Measurements from ENCODE around the gene LDHD. TPM values are rescaled to one million over a fixed set of nuclear protein-coding genes. Genes with fewer than 3 reads are reported as not detected.

LDHD gene
- total and polyA plus RNA-seq, 2 donors: 0.99 to 1.6 TPM

GRCh38 chr16:75110637-75111513, 5.7 kb downstream of the LDHD start:
- Histone ChIP-seq H3K4me1 (ENCODE audit: control insufficient read depth in 2 of 2, insufficient read depth in 2 of 2, low read length in 2 of 2) (peaks cover 68 to 88% of the 10 kb centered on the region in 2 donors), H3K27me3 (ENCODE audit: control insufficient read depth in 2 of 2, insufficient read depth in 1 of 2, low read length in 1 of 2) (no peaks in the 10 kb centered on the region), H3K9me3 (ENCODE audit: control insufficient read depth in 2 of 2, insufficient read depth in 1 of 2, low read length in 1 of 2) (peaks cover 0 to 13% of the 10 kb centered on the region in 2 donors), H3K36me3 (ENCODE audit: control insufficient read depth in 2 of 2, insufficient read depth in 2 of 2, low read length in 1 of 2) (peaks cover 11 to 29% of the 10 kb centered on the region in 2 donors), H3K27ac (ENCODE audit: low read depth in 1 of 2, low read length in 1 of 2) (peak overlapping the region; percentile 84 to 91), H3K4me3 (ENCODE audit: low read length in 2 of 2) (peak overlapping the region in 1 of 2 donors; percentile 25)
- peak; percentile 80 to 96 (median 86) for DNase-seq (ENCODE audit: low read depth in 6 of 9, low spot score in 9 of 9)
- WGBS: 15% methylated on average over 28 of the region's 28 CpGs

DNA sequence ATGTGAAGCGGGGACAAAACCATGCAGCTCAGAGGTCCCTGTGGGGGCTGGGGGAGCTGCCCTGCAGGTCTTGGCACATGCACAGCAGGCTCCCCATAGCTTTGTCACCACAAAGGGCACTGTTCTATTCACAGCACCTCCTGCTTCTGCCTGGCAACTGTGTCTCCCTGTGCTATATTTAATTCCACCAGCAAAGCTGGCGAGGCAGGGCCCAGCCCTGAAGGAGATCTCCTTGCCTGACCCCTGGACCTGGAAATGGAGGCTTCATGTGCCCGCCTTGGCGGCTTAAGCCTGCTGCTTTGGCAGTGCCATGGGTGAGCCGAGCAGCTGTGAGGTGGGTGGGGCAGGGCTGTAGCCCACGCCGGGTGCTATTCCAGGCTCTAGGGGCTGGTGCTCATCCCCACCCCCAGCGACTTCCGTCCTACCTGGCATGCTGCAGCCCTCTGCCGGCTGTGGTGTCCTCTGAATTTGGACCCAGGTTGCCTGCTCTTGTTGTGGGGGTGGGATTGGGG, 6.8 kb downstream of the LDHD start:
- Histone ChIP-seq H3K4me3 (ENCODE audit: low read length in 2 of 2) (no peak overlapping the region), H3K27ac (ENCODE audit: low read depth in 1 of 2, low read length in 1 of 2) (peak overlapping the region; percentile 86 to 91), H3K36me3 (ENCODE audit: control insufficient read depth in 2 of 2, insufficient read depth in 2 of 2, low read length in 1 of 2) (peaks cover 15 to 40% of the 10 kb centered on the region in 2 donors), H3K9me3 (ENCODE audit: control insufficient read depth in 2 of 2, insufficient read depth in 1 of 2, low read length in 1 of 2) (peaks cover 0 to 4% of the 10 kb centered on the region in 2 donors), H3K27me3 (ENCODE audit: control insufficient read depth in 2 of 2, insufficient read depth in 1 of 2, low read length in 1 of 2) (no peaks in the 10 kb centered on the region), H3K4me1 (ENCODE audit: control insufficient read depth in 2 of 2, insufficient read depth in 2 of 2, low read length in 2 of 2) (peaks cover 72 to 94% of the 10 kb centered on the region in 2 donors)
- 19% methylated on average over 10 of the region's 10 CpGs for WGBS
- DNase-seq (ENCODE audit: low read depth in 6 of 9, low spot score in 9 of 9): peak in 1 of 9 donors; percentile 67

GRCh38 chr16:75108792-75109731, 7.5 kb downstream of the LDHD start:
- peaks cover 15 to 47% of the 10 kb centered on the region in 2 donors for H3K36me3 ChIP-seq (ENCODE audit: control insufficient read depth in 2 of 2, insufficient read depth in 2 of 2, low read length in 1 of 2)
- H3K27ac ChIP-seq (ENCODE audit: low read depth in 1 of 2, low read length in 1 of 2): peak overlapping the region; percentile 86 to 91
- H3K27me3 ChIP-seq (ENCODE audit: control insufficient read depth in 2 of 2, insufficient read depth in 1 of 2, low read length in 1 of 2): no peaks in the 10 kb centered on the region
- DNase-seq (ENCODE audit: low read depth in 6 of 9, low spot score in 9 of 9): peak in 2 of 9 donors; percentile 69 to 83
- WGBS: 44% methylated on average over 27 of the region's 27 CpGs
- peaks cover 72 to 99% of the 10 kb centered on the region in 2 donors for H3K4me1 ChIP-seq (ENCODE audit: control insufficient read depth in 2 of 2, insufficient read depth in 2 of 2, low read length in 2 of 2)
- peaks cover 0 to 2% of the 10 kb centered on the region in 2 donors for H3K9me3 ChIP-seq (ENCODE audit: control insufficient read depth in 2 of 2, insufficient read depth in 1 of 2, low read length in 1 of 2)
- no peak overlapping the region for H3K4me3 ChIP-seq (ENCODE audit: low read length in 2 of 2)

GRCh38 chr16:75107505-75107904, 9.1 kb downstream of the LDHD start:
- Histone ChIP-seq H3K36me3 (ENCODE audit: control insufficient read depth in 2 of 2, insufficient read depth in 2 of 2, low read length in 1 of 2) (peaks cover 17 to 55% of the 10 kb centered on the region in 2 donors), H3K4me3 (ENCODE audit: low read length in 2 of 2) (no peak overlapping the region), H3K9me3 (ENCODE audit: control insufficient read depth in 2 of 2, insufficient read depth in 1 of 2, low read length in 1 of 2) (no peaks in the 10 kb centered on the region), H3K27ac (ENCODE audit: low read depth in 1 of 2, low read length in 1 of 2) (peak overlapping the region; percentile 64 to 91), H3K4me1 (ENCODE audit: control insufficient read depth in 2 of 2, insufficient read depth in 2 of 2, low read length in 2 of 2) (peaks cover 64 to 89% of the 10 kb centered on the region in 2 donors), H3K27me3 (ENCODE audit: control insufficient read depth in 2 of 2, insufficient read depth in 1 of 2, low read length in 1 of 2) (no peaks in the 10 kb centered on the region)
- no peak for DNase-seq (ENCODE audit: low read depth in 6 of 9, low spot score in 9 of 9)
- WGBS: 95% methylated on average over 10 of the region's 10 CpGs

- no peaks in the 10 kb centered on the region for H3K9me3 ChIP-seq (ENCODE audit: control insufficient read depth in 2 of 2, insufficient read depth in 1 of 2, low read length in 1 of 2)
- H3K4me3 ChIP-seq (ENCODE audit: low read length in 2 of 2): no peak overlapping the region
- H3K27ac ChIP-seq (ENCODE audit: low read depth in 1 of 2, low read length in 1 of 2): peak overlapping the region; percentile 64 to 76
- no peak for DNase-seq (ENCODE audit: low read depth in 6 of 9, low spot score in 9 of 9)
- peaks cover 65 to 89% of the 10 kb centered on the region in 2 donors for H3K4me1 ChIP-seq (ENCODE audit: control insufficient read depth in 2 of 2, insufficient read depth in 2 of 2, low read length in 2 of 2)
- WGBS: 77% methylated on average over 20 of the region's 20 CpGs
- H3K27me3 ChIP-seq (ENCODE audit: control insufficient read depth in 2 of 2, insufficient read depth in 1 of 2, low read length in 1 of 2): no peaks in the 10 kb centered on the region
- H3K36me3 ChIP-seq (ENCODE audit: control insufficient read depth in 2 of 2, insufficient read depth in 2 of 2, low read length in 1 of 2): peaks cover 20 to 62% of the 10 kb centered on the region in 2 donors
These were observed 10.0 kb downstream of the LDHD start for GRCh38 chr16:75106351-75107274.

DNA sequence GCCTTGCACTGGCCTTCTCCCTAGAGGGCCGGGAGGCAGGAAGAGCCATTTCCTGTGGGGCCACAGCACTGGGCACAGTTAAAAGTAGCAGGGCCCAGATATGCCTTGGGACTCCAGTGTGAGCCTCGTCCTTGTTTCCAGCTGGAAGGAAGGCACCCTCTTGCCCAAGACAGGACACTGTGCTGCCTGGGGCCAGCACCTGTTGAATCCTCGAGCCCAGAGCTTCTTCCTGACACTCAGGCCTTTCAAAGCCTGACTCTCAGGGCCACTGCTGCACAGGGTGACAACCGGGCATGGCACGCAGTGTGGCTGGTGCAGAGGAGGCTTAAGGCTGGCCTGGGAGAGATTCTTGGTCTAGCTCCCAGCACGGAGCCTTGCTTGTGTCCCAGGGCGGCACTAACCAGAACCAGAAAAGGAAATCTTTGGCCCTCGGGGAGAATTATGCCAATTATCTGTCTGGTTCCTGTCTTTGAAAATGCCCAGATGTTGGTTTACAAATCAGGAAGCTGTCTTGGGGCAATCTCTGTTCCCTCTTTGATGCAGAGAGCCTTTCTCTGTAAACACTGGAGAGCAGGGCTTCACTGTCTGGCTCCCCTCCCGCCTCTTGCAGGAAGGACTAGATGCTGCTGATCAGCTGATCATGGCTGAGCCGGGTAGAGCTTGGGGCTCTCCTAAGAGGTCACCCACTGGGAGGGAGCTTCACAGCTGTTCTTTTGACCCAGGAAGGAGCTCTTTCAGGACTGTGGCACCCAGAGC, 11.1 kb downstream of the LDHD start:
- Histone ChIP-seq H3K9me3 (ENCODE audit: control insufficient read depth in 2 of 2, insufficient read depth in 1 of 2, low read length in 1 of 2) (no peaks in the 10 kb centered on the region), H3K4me1 (ENCODE audit: control insufficient read depth in 2 of 2, insufficient read depth in 2 of 2, low read length in 2 of 2) (peaks cover 65 to 89% of the 10 kb centered on the region in 2 donors), H3K27ac (ENCODE audit: low read depth in 1 of 2, low read length in 1 of 2) (peak overlapping the region; percentile 72 to 76), H3K36me3 (ENCODE audit: control insufficient read depth in 2 of 2, insufficient read depth in 2 of 2, low read length in 1 of 2) (peaks cover 20 to 64% of the 10 kb centered on the region in 2 donors), H3K27me3 (ENCODE audit: control insufficient read depth in 2 of 2, insufficient read depth in 1 of 2, low read length in 1 of 2) (no peaks in the 10 kb centered on the region), H3K4me3 (ENCODE audit: low read length in 2 of 2) (no peak overlapping the region)
- peak in 1 of 9 donors; percentile 63 for DNase-seq (ENCODE audit: low read depth in 6 of 9, low spot score in 9 of 9)
- WGBS: 55% methylated on average over 10 of the region's 10 CpGs

- WGBS: 96% methylated on average over 11 of the region's 11 CpGs
- no peak overlapping the region for H3K27ac ChIP-seq (ENCODE audit: low read depth in 1 of 2, low read length in 1 of 2)
- H3K27me3 ChIP-seq (ENCODE audit: control insufficient read depth in 2 of 2, insufficient read depth in 1 of 2, low read length in 1 of 2): no peaks in the 10 kb centered on the region
- H3K4me3 ChIP-seq (ENCODE audit: low read length in 2 of 2): no peak overlapping the region
- no peaks in the 10 kb centered on the region for H3K9me3 ChIP-seq (ENCODE audit: control insufficient read depth in 2 of 2, insufficient read depth in 1 of 2, low read length in 1 of 2)
- peaks cover 65 to 89% of the 10 kb centered on the region in 2 donors for H3K4me1 ChIP-seq (ENCODE audit: control insufficient read depth in 2 of 2, insufficient read depth in 2 of 2, low read length in 2 of 2)
- peaks cover 20 to 63% of the 10 kb centered on the region in 2 donors for H3K36me3 ChIP-seq (ENCODE audit: control insufficient read depth in 2 of 2, insufficient read depth in 2 of 2, low read length in 1 of 2)
- no peak for DNase-seq (ENCODE audit: low read depth in 6 of 9, low spot score in 9 of 9)
These were observed 11.7 kb downstream of the LDHD start for GRCh38 chr16:75104836-75105235.
